GM12874 (cell line): ENCODE data around the gene CENPX.

Experiments used
- TF ChIP-seq, protein P1 (sequence below): IDR thresholded peaks from 2 replicates; pipeline ENCODE4 v1.5.1; 2011; ENCODE audit warnings: low read depth, mild to moderate bottlenecking, control low read depth, low read length, moderate library complexity; ENCODE audit not compliant: insufficient read depth

The CENPX gene

DNA sequence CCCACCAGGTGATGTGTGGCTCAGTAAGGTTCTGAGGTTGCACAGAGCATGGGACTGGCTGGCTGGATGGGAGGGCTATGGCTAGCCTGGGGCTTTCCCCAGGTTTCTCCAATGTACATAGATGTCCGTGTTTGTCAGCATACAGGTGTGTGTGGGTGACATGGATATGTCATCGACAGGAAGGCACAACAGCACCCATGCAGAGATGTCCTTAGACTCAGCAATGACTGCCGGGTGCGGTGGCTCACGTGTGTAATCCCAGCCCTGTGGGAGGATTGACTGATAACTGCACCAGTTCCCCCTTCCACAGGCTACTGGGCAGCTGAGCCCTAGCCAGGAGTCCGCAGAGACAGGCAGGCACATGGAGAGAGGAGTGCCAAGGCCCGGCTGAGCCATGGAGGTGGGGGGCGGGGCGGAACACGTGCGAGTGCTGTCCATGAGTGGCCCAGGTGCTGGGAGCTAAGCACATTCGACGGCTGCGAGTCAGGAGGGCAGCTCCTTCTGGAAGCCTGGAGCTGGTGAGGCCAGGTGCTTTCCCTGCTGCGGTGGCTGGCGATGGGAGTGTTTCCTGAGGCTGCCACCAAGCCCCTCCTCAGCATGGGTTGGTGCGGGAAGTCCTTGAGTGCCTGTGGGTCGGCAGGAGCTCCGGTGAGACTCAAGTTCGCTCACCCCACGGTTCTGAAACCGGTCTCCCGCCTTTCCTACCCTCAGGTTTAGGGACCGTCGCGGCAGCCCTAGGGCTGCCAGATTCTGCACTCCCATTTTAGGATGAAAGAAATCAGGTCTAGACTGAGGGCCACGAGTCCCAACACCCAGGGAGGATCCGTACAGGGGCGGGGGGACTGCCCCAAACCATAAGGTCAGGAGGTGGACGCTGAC lies 46.1 kb downstream of the CENPX start:
- TF ChIP-seq, protein P1, sequence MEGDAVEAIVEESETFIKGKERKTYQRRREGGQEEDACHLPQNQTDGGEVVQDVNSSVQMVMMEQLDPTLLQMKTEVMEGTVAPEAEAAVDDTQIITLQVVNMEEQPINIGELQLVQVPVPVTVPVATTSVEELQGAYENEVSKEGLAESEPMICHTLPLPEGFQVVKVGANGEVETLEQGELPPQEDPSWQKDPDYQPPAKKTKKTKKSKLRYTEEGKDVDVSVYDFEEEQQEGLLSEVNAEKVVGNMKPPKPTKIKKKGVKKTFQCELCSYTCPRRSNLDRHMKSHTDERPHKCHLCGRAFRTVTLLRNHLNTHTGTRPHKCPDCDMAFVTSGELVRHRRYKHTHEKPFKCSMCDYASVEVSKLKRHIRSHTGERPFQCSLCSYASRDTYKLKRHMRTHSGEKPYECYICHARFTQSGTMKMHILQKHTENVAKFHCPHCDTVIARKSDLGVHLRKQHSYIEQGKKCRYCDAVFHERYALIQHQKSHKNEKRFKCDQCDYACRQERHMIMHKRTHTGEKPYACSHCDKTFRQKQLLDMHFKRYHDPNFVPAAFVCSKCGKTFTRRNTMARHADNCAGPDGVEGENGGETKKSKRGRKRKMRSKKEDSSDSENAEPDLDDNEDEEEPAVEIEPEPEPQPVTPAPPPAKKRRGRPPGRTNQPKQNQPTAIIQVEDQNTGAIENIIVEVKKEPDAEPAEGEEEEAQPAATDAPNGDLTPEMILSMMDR = no peak

DNA sequence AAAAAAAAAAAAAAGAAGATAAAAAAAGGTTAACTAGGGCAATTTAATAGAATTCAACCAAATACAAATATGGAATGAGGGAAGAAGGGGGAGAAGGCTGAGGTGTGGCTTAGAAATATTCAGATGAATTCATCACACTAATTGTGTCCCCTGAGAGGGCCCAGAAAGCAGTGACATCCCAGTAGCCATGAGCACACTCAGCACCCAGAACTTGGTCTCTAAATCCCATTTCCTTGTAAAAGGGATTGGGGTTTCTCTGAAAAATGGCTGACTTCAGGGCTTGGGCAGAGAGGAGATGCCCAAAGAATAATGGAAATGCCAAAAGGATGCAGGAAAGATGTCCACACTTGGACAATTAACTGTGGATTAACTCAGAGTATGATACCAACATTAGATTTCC lies 49.2 kb downstream of the CENPX start:
- TF ChIP-seq, protein P1 = no peak

DNA sequence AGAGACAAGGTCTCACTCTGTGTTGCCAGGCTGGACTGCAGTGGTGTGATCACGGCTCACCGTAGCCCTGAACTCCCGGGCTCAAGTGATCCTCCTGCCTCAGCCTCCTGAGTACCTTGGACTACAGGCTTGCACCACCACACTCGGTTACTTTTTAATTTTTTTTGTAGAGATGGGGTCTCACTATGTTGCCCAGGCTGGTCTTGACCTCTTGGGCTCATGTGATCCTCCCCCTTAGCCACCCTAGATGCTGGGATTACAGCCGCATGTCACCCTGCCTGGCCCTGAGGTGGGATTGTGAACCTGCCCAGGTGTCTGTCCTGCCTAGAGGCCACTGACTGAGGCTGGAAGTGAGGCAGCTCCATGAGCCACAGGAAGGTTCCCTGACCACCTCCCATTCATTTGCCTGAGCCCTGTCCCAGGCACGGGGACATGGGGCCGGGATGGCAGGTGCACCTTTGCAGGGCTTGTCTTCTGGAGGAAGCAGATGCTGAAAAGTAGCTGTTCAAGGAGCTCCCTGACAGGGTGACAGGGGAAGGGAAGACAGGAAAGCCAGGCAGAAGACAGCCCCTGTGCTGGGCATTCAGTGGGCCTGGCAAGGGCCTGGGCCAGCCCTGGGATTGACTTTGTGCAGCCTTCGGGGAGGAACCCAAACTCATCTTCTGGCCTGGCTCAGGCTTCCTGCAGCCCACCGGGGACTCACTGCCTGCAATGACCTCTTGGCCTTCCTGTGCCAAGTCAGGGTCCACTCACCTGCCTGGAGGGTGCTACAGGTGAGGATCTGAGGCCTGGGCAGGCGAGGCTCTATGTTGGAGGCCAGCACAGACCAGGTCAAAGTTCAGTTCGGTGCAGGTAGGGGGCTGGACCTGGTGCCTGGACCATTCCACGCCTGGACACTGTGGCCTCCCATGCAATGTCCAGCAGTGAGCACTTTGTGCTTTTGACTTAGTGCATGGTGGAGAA lies 53.5 kb downstream of the CENPX start:
- TF ChIP-seq, protein P1 = no peak
